Activated T-cell treated with anti-CD3 and anti-CD28 coated beads for 24 hours (primary cell): ENCODE data around the gene ZNF407.
"Not testable (repeated sequence)": the region's sequence is repeated elsewhere in the genome, so short reads cannot be mapped to it uniquely, and the experiment has no call there.

Experiments
- DNase-seq: peaks from one replicate; pipeline ENCODE4 v3.0.0-alpha.2; 2020; ENCODE audit warnings: low read depth

Gene ZNF407

GRCh38 chr18:75071866-75072671, 474.4 kb downstream of the ZNF407 start:
- no peak for DNase-seq

- no peak for DNase-seq
Observed at GRCh38 chr18:75072672-75073371, 475.2 kb downstream of the ZNF407 start.

GRCh38 chr18:75073654-75074053, 476.0 kb downstream of the ZNF407 start:
- DNase-seq: no peak

- no peak for DNase-seq
Observed at GRCh38 chr18:75074196-75075015, 476.7 kb downstream of the ZNF407 start.

- no peak for DNase-seq
Observed at GRCh38 chr18:75075016-75075305, 477.3 kb downstream of the ZNF407 start.

- DNase-seq: no peak
Observed at GRCh38 chr18:75075429-75075841, 477.8 kb downstream of the ZNF407 start.

- DNase-seq: no peak
Observed at GRCh38 chr18:75076286-75076685, 478.6 kb downstream of the ZNF407 start.

- no peak for DNase-seq
Observed at GRCh38 chr18:75081486-75081885, 483.8 kb downstream of the ZNF407 start.

GRCh38 chr18:75083131-75083530, 485.5 kb downstream of the ZNF407 start:
- no peak for DNase-seq

- no peak for DNase-seq
Observed at GRCh38 chr18:75083761-75084160, 486.1 kb downstream of the ZNF407 start.

- DNase-seq: not testable (repeated sequence)
Observed at GRCh38 chr18:75085676-75086075, 488.0 kb downstream of the ZNF407 start.

- no peak for DNase-seq
Observed at GRCh38 chr18:75086494-75087034, 488.9 kb downstream of the ZNF407 start.

GRCh38 chr18:75087119-75088020, 489.7 kb downstream of the ZNF407 start:
- DNase-seq: no peak

GRCh38 chr18:75088021-75088506, 490.4 kb downstream of the ZNF407 start:
- DNase-seq: no peak

- DNase-seq: no peak
Observed at GRCh38 chr18:75088622-75089211, 491.0 kb downstream of the ZNF407 start.

- DNase-seq: no peak
Observed at GRCh38 chr18:75089748-75090327, 492.2 kb downstream of the ZNF407 start.

- DNase-seq: no peak
Observed at GRCh38 chr18:75090336-75090735, 492.7 kb downstream of the ZNF407 start.

GRCh38 chr18:75097491-75098225, 500.0 kb downstream of the ZNF407 start:
- no peak for DNase-seq

- DNase-seq: no peak
Observed at GRCh38 chr18:75100832-75101630, 503.4 kb downstream of the ZNF407 start.
